H9 (cell line): ENCODE measurements around the gene OXTR. TPM values are rescaled to one million over a fixed set of nuclear protein-coding genes. Genes with fewer than 3 reads are reported as not detected.

Experiments used
- DNase-seq: peaks from one replicate; pipeline ENCODE4 v3.0.0-alpha.2; 2017
- H2AFZ ChIP-seq: one replicate; pipeline ENCODE4 v1.6.1; 2013; ENCODE audit warnings: mild to moderate bottlenecking, low read length, control low read depth, moderate library complexity
- H2AK5ac ChIP-seq: 2 replicates; pipeline ENCODE4 v1.6.1; 2013; ENCODE audit warnings: low read length, control low read depth, mixed read lengths; ENCODE audit not compliant: insufficient read length
- H2BK120ac ChIP-seq: one replicate; pipeline ENCODE4 v1.6.1; 2013; ENCODE audit warnings: low read depth, mild to moderate bottlenecking, low read length, control low read depth, inconsistent platforms; ENCODE audit not compliant: poor library complexity, severe bottlenecking
- H2BK12ac ChIP-seq: 2 replicates; pipeline ENCODE4 v1.6.1; 2013; ENCODE audit warnings: low read length, control low read depth, mixed read lengths, low read depth; ENCODE audit not compliant: insufficient read length
- H2BK15ac ChIP-seq: 2 replicates; pipeline ENCODE4 v1.6.1; 2013; ENCODE audit warnings: low read depth, low read length, control low read depth
- H2BK20ac ChIP-seq: one replicate; pipeline ENCODE4 v1.6.1; 2013; ENCODE audit warnings: low read depth, mild to moderate bottlenecking, low read length, control low read depth, inconsistent platforms; ENCODE audit not compliant: poor library complexity, severe bottlenecking
- H2BK5ac ChIP-seq: 2 replicates; pipeline ENCODE4 v1.6.1; 2013; ENCODE audit warnings: low read length, control low read depth, mixed read lengths; ENCODE audit not compliant: insufficient read length
- H3K14ac ChIP-seq: 2 replicates; pipeline ENCODE4 v1.6.1; 2013; ENCODE audit warnings: low read length, control low read depth; ENCODE audit not compliant: insufficient read depth
- H3K18ac ChIP-seq: 2 replicates; pipeline ENCODE4 v1.6.1; 2013; ENCODE audit warnings: low read depth, mild to moderate bottlenecking, mixed read lengths, low read length, control low read depth; ENCODE audit not compliant: insufficient read length
- H3K23ac ChIP-seq: 2 replicates; pipeline ENCODE4 v1.6.1; 2013; ENCODE audit warnings: low read length, control low read depth, mixed read lengths, low read depth; ENCODE audit not compliant: insufficient read length
- H3K23me2 ChIP-seq: 2 replicates; pipeline ENCODE4 v1.6.1; 2013; ENCODE audit warnings: low read depth, mild to moderate bottlenecking, mixed read lengths, low read length, control low read depth; ENCODE audit not compliant: insufficient read length, poor library complexity, severe bottlenecking
- H3K27ac ChIP-seq: 2 replicates; pipeline ENCODE4 v1.5.1; 2013; ENCODE audit warnings: low read length, control low read depth, mixed read lengths, low read depth; ENCODE audit not compliant: insufficient read length
- H3K27me3 ChIP-seq: 2 replicates; pipeline ENCODE4 v1.6.1; 2013; ENCODE audit warnings: low read length, control low read depth, inconsistent platforms; ENCODE audit not compliant: insufficient read depth
- H3K4ac ChIP-seq: 2 replicates; pipeline ENCODE4 v1.6.1; 2013; ENCODE audit warnings: low read depth, mild to moderate bottlenecking, control low read depth, inconsistent platforms, low read length, moderate library complexity
- H3K4me1 ChIP-seq: 2 replicates; pipeline ENCODE4 v1.6.1; 2013; ENCODE audit warnings: low read length, control low read depth, inconsistent platforms; ENCODE audit not compliant: insufficient read depth
- H3K4me2 ChIP-seq: 2 replicates; pipeline ENCODE4 v1.6.1; 2013; ENCODE audit warnings: low read length, control low read depth, mixed read lengths; ENCODE audit not compliant: insufficient read length, insufficient read depth
- H3K56ac ChIP-seq: 2 replicates; pipeline ENCODE4 v1.6.1; 2013; ENCODE audit warnings: low read depth, mild to moderate bottlenecking, mixed read lengths, low read length, control low read depth; ENCODE audit not compliant: insufficient read length
- H3K79me1 ChIP-seq: 2 replicates; pipeline ENCODE4 v1.6.1; 2013; ENCODE audit warnings: low read depth, mild to moderate bottlenecking, moderate library complexity, low read length, control low read depth, inconsistent platforms; ENCODE audit not compliant: insufficient read depth, poor library complexity, severe bottlenecking
- H3K79me2 ChIP-seq: 2 replicates; pipeline ENCODE4 v1.6.1; 2013; ENCODE audit warnings: low read length, control low read depth, inconsistent platforms; ENCODE audit not compliant: insufficient read depth
- H3K9ac ChIP-seq: 2 replicates; pipeline ENCODE4 v1.6.1; 2013; ENCODE audit warnings: low read length, control low read depth, mixed read lengths; ENCODE audit not compliant: insufficient read length; ENCODE audit errors: extremely low read depth
- H3K9me3 ChIP-seq: one replicate; pipeline ENCODE4 v1.6.1; 2013; ENCODE audit warnings: low read depth, low read length, inconsistent platforms; ENCODE audit not compliant: control insufficient read depth
- H3T11ph ChIP-seq: one replicate; pipeline ENCODE4 v1.6.1; 2013; ENCODE audit warnings: mild to moderate bottlenecking, low read length, control low read depth, inconsistent platforms
- H4K20me1 ChIP-seq: one replicate; pipeline ENCODE4 v1.6.1; 2013; ENCODE audit not compliant: control insufficient read depth, insufficient read length, insufficient read depth
- H4K5ac ChIP-seq: 2 replicates; pipeline ENCODE4 v1.6.1; 2013; ENCODE audit warnings: low read depth, mild to moderate bottlenecking, mixed read lengths, low read length, control low read depth; ENCODE audit not compliant: insufficient read length
- H4K8ac ChIP-seq: replicated peaks from 2 replicates; pipeline ENCODE4 v1.6.1; 2013; ENCODE audit warnings: low read length, control low read depth, mixed read lengths, low read depth; ENCODE audit not compliant: insufficient read length
- H4K91ac ChIP-seq: 2 replicates; pipeline ENCODE4 v1.6.1; 2013; ENCODE audit warnings: low read depth, mild to moderate bottlenecking, moderate library complexity, mixed read lengths, low read length, control low read depth; ENCODE audit not compliant: insufficient read length
- H3K27ac Mint-ChIP-seq, 3 experiments: 2 replicates in 2 of 3; 3 replicates in 1 of 3; pipeline ENCODE4 v1.8.0; 2020 to 2021; ENCODE audit warnings: mixed read lengths in 3 of 3, mild to moderate bottlenecking in 1 of 3, moderate library complexity in 1 of 3
- H3K27me3 Mint-ChIP-seq: 2 replicates; pipeline ENCODE4 v1.8.0; 2021; ENCODE audit warnings: low read depth, mild to moderate bottlenecking, moderate library complexity, mixed read lengths
- H3K36me3 Mint-ChIP-seq, 3 experiments: 2 replicates in 2 of 3; 3 replicates in 1 of 3; pipeline ENCODE4 v1.8.0; 2020 to 2021; ENCODE audit warnings: low read depth in 3 of 3, mixed read lengths in 3 of 3; ENCODE audit not compliant: insufficient read depth in 1 of 3
- H3K4me1 Mint-ChIP-seq, 2 experiments: 2 replicates each; pipeline ENCODE4 v1.8.0; 2020; ENCODE audit warnings: mixed read lengths in 2 of 2
- H3K4me3 Mint-ChIP-seq, 2 experiments: 2 replicates in 1 of 2; 3 replicates in 1 of 2; pipeline ENCODE4 v1.8.0; 2020 to 2021; ENCODE audit warnings: mild to moderate bottlenecking in 2 of 2, mixed read lengths in 2 of 2, moderate library complexity in 1 of 2
- H3K9me3 Mint-ChIP-seq, 2 experiments: 2 replicates in 1 of 2; 3 replicates in 1 of 2; pipeline ENCODE4 v1.8.0; 2020; ENCODE audit warnings: mild to moderate bottlenecking in 2 of 2, mixed read lengths in 2 of 2, moderate library complexity in 1 of 2
- WGBS: extraction: QIAGEN DNeasy Blood & Tissue Kit; methylation state at CpG from one replicate; pipeline ENCODE4 v1.1.7; 2013; ENCODE audit warnings: missing lambda C conversion rate, low lambda C conversion rate, mixed read lengths; ENCODE audit not compliant: insufficient read length; ENCODE audit errors: extremely low coverage; 5-methylcytosine and 5-hydroxymethylcytosine counted together
- total RNA-seq: library from RNA; stranded (reverse); gene quantifications from 2 replicates; pipeline ENCODE4 v1.2.1, GENCODE V29; 2021
- TF ChIP-seq, protein P1 (sequence below): fragments of 200-600 bp; sonication (generic); conservative IDR thresholded peaks from 3 replicates; pipeline ENCODE4 v1.8.0; 2021; ENCODE audit warnings: antibody characterized with exemption, mild to moderate bottlenecking

The OXTR gene
- total RNA-seq, 1 experiment from 2014 or later = 1.7 TPM

DNA sequence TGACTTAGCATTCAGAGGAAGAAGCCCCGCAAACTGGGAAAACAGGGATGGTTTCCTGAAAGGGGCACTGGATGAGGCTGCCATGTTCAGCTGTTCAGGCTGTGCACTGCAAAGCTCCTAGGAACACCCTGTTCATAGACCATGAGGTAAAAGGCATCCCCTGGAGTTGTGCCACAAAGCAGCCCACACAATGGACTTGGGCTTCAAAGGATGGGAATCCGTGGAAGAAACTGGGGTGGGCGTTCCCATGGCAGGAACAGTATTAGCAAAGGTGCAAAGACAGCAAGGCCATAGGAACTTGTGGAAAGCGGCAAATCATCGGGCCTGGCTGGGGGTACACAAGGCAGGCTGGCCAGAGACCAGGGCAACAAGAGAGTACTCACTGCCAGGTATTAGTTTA, 8.9 kb downstream of the OXTR start:
- no peak overlapping the region for H2BK5ac ChIP-seq
- H3K79me1 ChIP-seq = no peaks in the 10 kb centered on the region
- Mint-ChIP-seq H3K4me1 (peaks cover 3% of the 10 kb centered on the region in 2 experiments; a peak in 2 of 4 replicates), H3K27ac (no peak overlapping the region; a peak in 1 of 7 replicates), H3K27me3 (peaks cover 53% of the 10 kb centered on the region), H3K36me3 (no peaks in the 10 kb centered on the region), H3K9me3 (no peaks in the 10 kb centered on the region; a peak in 1 of 5 replicates), H3K4me3 (no peak overlapping the region)
- no peaks in the 10 kb centered on the region for H3K9me3 ChIP-seq
- no peaks in the 10 kb centered on the region for H3K79me2 ChIP-seq
- H4K5ac ChIP-seq = no peak overlapping the region
- DNase-seq = no peak
- H2BK12ac ChIP-seq = no peak overlapping the region
- no peak overlapping the region for H3K14ac ChIP-seq
- H3T11ph ChIP-seq = no peak overlapping the region
- TF ChIP-seq, protein P1, sequence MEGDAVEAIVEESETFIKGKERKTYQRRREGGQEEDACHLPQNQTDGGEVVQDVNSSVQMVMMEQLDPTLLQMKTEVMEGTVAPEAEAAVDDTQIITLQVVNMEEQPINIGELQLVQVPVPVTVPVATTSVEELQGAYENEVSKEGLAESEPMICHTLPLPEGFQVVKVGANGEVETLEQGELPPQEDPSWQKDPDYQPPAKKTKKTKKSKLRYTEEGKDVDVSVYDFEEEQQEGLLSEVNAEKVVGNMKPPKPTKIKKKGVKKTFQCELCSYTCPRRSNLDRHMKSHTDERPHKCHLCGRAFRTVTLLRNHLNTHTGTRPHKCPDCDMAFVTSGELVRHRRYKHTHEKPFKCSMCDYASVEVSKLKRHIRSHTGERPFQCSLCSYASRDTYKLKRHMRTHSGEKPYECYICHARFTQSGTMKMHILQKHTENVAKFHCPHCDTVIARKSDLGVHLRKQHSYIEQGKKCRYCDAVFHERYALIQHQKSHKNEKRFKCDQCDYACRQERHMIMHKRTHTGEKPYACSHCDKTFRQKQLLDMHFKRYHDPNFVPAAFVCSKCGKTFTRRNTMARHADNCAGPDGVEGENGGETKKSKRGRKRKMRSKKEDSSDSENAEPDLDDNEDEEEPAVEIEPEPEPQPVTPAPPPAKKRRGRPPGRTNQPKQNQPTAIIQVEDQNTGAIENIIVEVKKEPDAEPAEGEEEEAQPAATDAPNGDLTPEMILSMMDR = no peak
- no peak overlapping the region for H2BK120ac ChIP-seq
- no peaks in the 10 kb centered on the region; the same call in 1 of the 2 replicates for H3K27me3 ChIP-seq
- H3K4me1 ChIP-seq = no peaks in the 10 kb centered on the region
- H2AFZ ChIP-seq = no peak overlapping the region
- H3K4me2 ChIP-seq = no peak overlapping the region
- WGBS = no CpG with 5 or more reads among the region's 5 CpGs
- H3K9ac ChIP-seq = no peak overlapping the region
- no peak overlapping the region for H2AK5ac ChIP-seq
- H3K23me2 ChIP-seq = no peaks in the 10 kb centered on the region
- no peak overlapping the region for H2BK20ac ChIP-seq
- H3K27ac ChIP-seq = no peak overlapping the region
- no peak overlapping the region for H3K56ac ChIP-seq
- H4K8ac ChIP-seq = no peak overlapping the region
- no peaks in the 10 kb centered on the region for H4K20me1 ChIP-seq
- H2BK15ac ChIP-seq = no peak overlapping the region
- no peak overlapping the region for H3K23ac ChIP-seq
- H3K4ac ChIP-seq = no peak overlapping the region
- no peak overlapping the region for H3K18ac ChIP-seq
- no peak overlapping the region for H4K91ac ChIP-seq
